OCI-LY7 (cell line): ENCODE results near the gene AGPAT2.

Source experiments
- EZH2phosphoT487 ChIP-seq: fragments of 200-600 bp; sonication (generic); IDR thresholded peaks from 2 replicates; pipeline ENCODE4 v1.6.1; 2018; ENCODE audit warnings: low read depth, borderline replicate concordance, mild to moderate bottlenecking, mixed run types, antibody characterized with exemption, low read length, moderate library complexity, mixed read lengths
- TF ChIP-seq, protein P1 (sequence below): fragments of 200-600 bp; sonication (generic); conservative IDR thresholded peaks from 2 replicates; pipeline ENCODE4 v1.5.1; 2014; ENCODE audit warnings: mild to moderate bottlenecking, antibody characterized with exemption, low read length, moderate library complexity, mixed read lengths

DNA sequence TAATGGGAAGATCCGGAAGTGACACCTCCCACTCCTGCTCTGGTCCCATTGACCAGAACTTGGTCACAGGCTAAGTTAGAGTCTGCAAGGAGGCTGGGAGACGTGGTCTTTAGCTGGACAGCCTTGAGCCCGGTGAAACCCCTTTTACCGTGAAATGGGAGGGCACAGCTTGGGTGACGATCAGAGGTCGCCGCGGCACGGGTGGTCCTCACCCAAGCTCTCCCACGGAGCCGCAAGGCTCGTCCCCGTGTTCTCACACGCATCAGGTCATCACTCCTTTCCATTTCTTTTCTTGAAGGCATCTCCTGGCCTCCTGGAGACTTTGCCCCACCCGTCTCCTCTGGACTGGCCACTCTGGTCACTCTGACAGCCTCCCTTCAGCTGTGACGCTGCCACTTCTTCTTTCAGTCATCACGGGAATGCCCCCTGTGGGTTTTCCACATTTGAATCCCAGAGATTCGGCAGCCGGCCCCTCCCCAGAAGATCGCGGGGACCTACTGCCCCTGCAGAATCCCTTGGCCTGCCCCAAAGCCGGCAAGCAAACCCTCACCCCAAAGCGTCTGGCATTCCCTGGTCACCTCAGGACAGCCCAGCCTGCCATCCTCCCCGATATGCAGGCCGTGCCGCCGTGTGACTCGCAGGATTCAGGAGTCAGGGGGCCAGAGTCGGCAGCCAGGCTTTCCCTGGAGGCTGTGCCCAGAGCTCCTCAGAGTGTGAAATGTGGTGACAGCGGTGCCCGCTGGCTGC, 43.5 kb downstream of the AGPAT2 start:
- TF ChIP-seq, protein P1, sequence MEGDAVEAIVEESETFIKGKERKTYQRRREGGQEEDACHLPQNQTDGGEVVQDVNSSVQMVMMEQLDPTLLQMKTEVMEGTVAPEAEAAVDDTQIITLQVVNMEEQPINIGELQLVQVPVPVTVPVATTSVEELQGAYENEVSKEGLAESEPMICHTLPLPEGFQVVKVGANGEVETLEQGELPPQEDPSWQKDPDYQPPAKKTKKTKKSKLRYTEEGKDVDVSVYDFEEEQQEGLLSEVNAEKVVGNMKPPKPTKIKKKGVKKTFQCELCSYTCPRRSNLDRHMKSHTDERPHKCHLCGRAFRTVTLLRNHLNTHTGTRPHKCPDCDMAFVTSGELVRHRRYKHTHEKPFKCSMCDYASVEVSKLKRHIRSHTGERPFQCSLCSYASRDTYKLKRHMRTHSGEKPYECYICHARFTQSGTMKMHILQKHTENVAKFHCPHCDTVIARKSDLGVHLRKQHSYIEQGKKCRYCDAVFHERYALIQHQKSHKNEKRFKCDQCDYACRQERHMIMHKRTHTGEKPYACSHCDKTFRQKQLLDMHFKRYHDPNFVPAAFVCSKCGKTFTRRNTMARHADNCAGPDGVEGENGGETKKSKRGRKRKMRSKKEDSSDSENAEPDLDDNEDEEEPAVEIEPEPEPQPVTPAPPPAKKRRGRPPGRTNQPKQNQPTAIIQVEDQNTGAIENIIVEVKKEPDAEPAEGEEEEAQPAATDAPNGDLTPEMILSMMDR = no peak
- no peak for TF ChIP-seq EZH2phosphoT487
